Stimulated activated CD8-positive, alpha-beta memory T cell treated with anti-CD3 and anti-CD28 coated beads, Interleukin-12 subunit alpha, Interleukin-12 subunit beta, amount 100 ng/mL, for 4 hours (primary cell): ENCODE measurements around the gene SLC12A4.

ENCODE experiments used
- DNase-seq: peaks from one replicate; pipeline ENCODE4 v3.0.0-alpha.2; 2020; ENCODE audit warnings: low read depth

Gene SLC12A4

DNA sequence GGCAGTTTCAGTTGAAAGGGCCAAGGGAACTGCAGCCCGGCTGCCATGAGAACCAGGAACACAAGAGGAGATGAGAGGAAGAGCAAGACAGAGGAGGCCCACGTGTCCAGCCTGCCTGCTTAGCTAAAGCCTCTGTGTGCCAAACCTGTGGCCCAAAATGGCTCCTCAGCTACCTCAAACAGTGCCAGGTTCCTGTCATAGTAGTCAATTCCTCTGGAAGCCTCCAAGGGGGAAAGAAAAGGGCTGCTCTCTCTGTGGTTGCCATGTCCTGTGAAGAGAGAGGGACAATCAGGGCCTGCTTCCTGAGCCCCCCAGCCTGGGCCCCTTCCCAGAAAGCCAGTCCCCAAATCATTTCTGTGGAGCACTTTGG is 5.2 kb downstream of the SLC12A4 start:
- DNase-seq, result no peak

DNA sequence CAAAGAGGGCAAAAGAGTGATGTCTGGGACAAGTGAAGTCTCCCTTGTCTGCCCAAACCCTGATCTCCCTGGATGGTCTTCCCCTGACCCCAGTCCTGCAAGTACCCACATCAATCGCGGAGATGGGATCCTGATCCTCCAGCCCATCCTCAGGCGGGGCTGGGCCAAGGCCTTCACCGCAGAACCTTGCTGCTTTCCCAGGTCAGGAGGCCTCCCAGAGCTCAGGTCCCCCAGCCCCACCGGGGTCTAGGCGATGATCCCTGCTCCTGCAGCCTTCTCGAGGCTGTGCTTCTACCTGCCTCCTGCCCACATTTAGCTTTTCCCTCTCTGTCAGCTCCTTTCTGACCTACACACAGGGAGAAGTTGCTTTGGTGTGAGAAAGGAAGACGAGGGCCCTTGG is 6.3 kb downstream of the SLC12A4 start:
- no peak for DNase-seq

DNA sequence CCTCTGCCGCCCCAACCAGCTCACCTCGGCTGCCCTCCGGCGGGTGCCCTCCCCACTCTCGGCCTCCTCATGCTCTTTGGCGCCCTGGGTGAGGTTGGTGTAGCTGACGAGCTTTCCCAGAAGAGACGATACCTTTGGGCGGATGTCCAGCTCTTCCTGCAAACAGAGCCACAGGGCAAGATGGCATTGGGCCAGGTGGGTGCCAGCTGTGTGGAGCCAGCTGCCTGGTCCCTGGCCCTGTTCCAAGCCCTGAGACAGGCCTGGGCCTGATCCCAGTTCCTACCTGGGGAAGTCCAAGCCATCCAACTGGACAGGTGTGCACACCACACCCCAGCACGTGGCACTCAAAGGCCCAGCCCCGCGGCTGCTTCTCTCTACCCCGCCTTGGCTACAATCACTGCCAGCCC is 6.9 kb downstream of the SLC12A4 start:
- DNase-seq, result no peak

- DNase-seq, result no peak
Observed at GRCh38 chr16:67959536-67960329, 8.7 kb downstream of the SLC12A4 start.

- DNase-seq, result no peak
Observed at GRCh38 chr16:67957622-67958021, 10.8 kb downstream of the SLC12A4 start.

DNA sequence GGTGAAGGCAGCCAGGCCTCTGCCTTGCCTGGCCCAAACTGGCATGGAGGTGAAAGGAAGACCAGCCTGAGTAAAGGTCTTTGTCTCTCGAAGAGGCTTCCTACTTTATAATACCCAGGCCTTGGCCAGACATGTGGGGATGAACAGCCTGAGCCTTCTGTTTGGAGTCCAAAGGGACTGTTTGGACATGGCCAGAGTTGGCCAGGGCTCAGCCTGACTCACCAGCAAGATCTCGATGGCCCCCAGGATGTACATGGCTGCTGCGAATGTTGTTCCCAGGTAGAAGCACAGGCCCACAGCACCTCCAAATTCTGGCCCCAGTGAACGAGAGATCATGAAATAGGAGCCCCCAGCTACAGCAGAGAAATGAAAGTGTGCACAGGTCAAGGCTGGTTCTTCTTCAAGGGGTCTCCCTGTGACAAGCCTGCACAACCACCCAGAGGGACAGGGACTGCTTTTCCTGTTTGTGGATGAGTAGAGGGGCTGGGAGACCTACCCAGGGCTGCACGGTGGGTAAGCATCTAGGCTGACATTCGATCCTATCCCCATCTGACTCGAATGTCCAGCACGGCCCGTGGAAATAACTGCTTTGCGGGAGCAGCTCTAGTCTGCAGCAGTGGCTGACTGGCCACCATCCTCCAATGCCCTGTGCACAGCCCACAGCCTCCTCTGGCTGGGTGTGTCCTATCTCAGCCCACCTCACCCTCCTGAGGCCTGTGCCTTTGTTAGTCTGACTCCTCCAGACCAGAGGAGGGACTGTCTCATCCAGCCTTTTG is 13.8 kb downstream of the SLC12A4 start:
- no peak for DNase-seq

DNA sequence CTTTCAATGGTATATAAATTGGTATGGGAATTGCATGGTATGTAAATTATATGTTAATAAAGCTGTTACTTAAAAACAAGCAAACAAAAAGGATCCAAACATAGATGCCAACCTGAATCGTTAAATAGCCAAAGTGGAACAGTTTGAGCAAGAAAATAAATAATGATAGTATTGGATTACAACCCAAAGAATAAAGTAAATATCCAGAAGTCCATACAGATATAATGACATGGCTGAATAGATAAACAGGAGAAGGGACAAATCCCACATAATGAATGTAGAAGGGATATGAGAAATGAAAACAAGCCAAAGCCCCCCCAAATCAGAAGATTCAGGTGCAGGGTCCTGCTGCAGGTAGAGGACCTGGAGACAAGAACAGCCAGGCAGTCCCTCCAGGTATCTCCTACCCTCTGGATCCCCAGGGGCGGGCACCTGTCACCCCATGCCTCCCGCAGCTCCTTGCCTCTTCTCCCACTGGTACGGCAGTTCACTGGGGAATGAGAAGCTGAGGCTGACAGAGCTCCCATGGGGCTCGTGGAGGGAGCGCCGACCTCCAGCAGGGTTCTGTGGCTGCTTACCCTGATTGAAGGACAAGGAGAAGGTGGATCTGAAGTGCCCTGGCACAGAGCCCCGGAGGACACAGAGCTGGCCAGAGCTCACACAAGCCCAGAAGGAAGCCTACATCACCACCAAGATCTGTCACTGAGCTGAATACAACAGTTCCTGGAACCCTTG is 14.6 kb downstream of the SLC12A4 start:
- no peak for DNase-seq

DNA sequence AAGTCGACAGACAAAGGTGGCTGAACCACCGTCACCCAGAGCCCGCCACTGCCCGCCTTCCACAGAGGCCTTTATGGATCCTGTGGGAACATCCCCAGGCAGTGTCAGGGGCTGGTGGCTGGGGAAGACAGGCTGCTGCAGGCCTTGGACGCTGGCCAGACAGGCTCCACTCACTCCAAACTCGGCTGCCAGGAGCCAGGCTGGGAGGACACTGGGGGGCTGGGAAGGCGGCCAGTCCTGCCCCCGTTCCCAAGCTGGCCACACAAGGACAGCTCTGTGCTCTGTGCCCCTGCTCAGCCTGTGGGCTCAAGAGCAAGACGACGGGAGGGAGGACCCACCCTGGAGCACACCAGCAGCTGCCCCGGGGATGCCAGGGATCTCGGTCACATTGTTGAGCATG is 17.0 kb downstream of the SLC12A4 start:
- DNase-seq, result no peak

- no peak for DNase-seq
Observed at GRCh38 chr16:67950335-67950843, 18.0 kb downstream of the SLC12A4 start.

- DNase-seq, result no peak
Observed at GRCh38 chr16:67949645-67950044, 18.8 kb downstream of the SLC12A4 start.

- DNase-seq, result no peak
Observed at GRCh38 chr16:67948015-67948414, 20.4 kb downstream of the SLC12A4 start.

- no peak for DNase-seq
Observed at GRCh38 chr16:67946966-67947558, 21.4 kb downstream of the SLC12A4 start.

DNA sequence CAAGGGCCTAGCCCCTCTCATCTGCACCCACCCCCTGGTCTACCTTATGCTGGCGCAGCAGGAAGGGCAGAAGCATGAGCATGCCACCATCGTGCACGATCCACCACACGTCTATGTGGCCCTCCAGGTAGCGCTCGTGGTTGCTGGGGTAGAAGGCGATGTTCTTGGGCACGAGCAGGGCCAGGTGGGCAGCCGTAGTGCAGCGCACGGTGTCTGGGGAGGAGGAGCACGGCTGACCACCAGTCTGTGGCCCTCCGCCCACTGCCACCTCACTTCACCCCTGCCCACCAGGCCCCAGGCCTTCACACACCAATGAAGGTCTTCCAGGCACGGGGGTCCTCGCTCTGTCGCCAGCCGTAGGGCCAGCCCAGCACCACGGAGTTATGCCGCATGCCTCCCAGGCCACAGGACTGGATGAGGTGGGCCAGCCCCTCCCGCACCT is 22.3 kb downstream of the SLC12A4 start:
- no peak for DNase-seq

DNA sequence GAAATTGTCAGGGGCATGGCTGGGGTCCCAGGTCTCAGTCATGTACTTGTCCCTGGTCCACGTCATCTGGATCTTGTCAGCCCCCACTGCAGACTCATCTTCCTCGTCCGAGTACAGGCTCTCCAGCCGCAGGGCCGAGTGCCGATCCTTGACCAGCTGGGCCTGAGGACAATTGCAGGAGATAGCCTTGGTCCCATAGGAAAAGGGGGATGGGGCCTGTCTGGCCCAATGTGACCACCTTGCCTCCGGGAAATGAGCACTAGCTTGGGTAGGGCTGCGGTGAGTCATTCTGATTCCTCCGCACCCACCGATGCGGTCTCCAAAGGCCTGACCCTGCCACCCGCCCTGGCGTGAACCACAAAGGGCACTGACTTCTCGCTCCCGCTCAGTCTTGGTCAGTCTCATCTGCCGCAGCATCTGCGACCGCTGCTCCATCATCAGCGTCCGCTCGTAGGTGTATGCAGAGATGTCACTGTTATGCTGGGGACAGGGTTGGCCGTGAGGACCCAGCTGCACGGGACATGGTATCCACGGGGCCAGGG is 23.0 kb downstream of the SLC12A4 start:
- no peak for DNase-seq

DNA sequence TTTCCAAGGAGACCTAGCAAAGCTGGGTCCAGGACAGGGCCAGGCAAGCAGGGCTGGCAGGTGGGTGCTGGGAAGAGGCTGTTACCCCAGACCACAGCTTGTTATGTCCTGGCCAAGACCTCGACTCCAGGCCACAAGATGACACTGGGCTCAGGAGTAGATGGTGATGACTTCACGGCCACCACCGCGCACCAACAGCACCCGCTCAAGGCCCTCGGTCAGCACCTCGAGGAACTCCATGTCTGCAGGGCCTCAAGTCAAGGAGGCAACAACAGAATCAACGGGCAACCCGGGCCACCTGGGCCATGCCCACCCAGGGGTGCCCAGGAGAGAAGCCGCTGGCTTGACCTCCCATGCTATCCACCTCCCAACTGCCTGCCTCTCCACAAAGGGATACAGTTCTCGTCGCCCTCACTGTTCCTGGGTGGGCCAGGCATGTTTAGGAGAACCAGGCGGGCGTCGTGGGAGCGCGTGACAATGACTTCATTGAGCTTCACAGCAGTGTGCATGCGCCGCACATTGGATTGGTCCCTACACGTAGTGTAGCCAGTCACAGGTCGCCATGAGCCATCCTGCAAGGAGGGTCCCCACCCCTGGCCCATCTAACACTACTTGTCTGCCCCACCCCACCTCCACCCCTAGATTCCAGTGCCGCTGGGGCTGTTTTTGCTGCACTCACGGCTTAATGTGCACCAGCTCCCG is 23.6 kb downstream of the SLC12A4 start:
- no peak for DNase-seq

DNA sequence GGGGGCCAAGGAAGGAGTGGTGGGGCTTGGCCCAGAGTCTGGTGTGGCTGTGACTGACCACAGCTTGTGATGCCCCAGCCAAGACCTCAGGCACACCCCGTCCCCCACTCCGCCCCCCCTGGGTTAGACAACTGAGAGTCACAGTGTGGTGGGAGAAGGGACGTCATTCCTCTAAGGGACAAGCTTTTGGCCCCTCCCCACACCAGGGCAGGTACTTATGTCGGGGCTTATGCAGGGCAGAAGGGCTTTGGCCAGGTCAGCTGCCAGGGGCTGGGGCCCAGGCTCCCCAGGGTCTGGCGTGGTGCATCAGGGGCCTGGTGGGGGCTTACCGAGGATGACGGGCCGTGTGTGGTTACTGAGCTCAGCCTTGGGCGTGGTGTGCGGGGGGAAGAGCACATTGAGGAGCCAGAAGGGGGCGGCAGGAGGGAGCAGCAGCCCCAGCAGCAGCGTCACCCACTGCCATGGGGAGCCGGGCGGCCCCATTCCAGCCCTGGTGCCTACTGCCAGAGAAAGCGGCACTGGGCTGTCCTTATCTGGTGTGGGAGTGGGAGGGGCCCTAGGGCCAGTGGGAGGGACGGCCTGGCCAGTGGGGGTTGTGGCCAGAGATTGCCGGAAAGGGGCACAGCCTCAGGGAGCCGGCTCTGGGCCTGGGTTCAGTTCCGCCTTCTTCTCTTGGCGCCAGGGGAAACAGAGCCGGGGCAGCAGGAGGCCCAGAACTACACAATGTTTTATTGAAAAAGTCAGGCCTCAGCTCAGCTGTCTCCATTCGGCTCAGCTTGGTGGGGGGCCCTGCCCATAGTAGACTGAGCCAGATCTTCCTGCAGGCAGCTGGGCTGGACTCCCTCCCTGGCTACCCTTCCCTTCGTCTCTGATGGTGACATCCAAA is 24.6 kb downstream of the SLC12A4 start, which contains the start of gene LCAT:
Gene LCAT (minus strand): TSS at position 502 of the 886 bp plus-strand sequence. CDS start 19 bp downstream, at position 483.
- DNase-seq, result no peak

- DNase-seq, result no peak
Observed at GRCh38 chr16:67943256-67943618, 25.2 kb downstream of the SLC12A4 start.

- no peak for DNase-seq
Observed at GRCh38 chr16:67942510-67943255, 25.8 kb downstream of the SLC12A4 start.

GRCh38 chr16:67942200-67942509 is 26.3 kb downstream of the SLC12A4 start:
- DNase-seq, result no peak
